Measurements from ENCODE around the gene OR14I1. TPM values are rescaled to one million over a fixed set of nuclear protein-coding genes. Genes with fewer than 3 reads are reported as not detected.

OR14I1 gene
- total RNA-seq (not detected), polyA plus RNA-seq (not detected)

DNA sequence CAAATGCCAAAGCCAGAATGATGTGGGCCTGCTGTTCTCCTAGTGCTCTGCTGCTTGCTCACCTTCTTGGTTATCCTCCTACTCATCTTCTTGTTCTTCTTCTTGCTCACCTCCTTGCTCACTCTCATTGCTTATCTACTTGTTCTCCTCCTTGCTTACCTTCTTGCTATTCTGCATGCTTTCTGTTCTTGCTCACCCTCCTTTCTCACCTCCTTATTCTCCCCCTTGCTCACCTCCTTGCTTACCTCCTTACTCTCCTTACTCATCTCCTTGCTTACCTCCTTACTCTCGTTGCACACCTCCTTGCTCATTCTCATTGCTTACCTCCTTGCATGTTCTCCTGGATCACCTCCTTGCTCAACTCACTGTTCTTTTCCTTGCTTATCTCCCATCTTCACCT lies at the start of gene OR14I1:
Gene OR14I1, minus strand, starts transcription at position 53 of the 400 bp plus-strand sequence.
- Histone ChIP-seq H3K9me3 (no peaks in the 10 kb centered on the region), H3K27ac (no peak within 1 kb of the TSS), H3K27me3 (no peaks in the 10 kb centered on the region), H3K4me1 (no peaks in the 10 kb centered on the region), H3K4me3 (no peak within 1 kb of the TSS), H3K36me3 (no peaks in the 10 kb centered on the region)
- intact Hi-C loops (cut with DNase I) = loop anchor here in 1 of 3 donors (5.0 kb wide), 1 partner anchor 105 kb away; no protein-coding TSS in a partner anchor
- no peak for FAIRE-seq
- no peak for DNase-seq
- ATAC-seq = no peak
- WGBS, 2 donors = 30 to 33% methylated on average over 1 of the region's 1 CpG
- TF ChIP-seq, protein P1, sequence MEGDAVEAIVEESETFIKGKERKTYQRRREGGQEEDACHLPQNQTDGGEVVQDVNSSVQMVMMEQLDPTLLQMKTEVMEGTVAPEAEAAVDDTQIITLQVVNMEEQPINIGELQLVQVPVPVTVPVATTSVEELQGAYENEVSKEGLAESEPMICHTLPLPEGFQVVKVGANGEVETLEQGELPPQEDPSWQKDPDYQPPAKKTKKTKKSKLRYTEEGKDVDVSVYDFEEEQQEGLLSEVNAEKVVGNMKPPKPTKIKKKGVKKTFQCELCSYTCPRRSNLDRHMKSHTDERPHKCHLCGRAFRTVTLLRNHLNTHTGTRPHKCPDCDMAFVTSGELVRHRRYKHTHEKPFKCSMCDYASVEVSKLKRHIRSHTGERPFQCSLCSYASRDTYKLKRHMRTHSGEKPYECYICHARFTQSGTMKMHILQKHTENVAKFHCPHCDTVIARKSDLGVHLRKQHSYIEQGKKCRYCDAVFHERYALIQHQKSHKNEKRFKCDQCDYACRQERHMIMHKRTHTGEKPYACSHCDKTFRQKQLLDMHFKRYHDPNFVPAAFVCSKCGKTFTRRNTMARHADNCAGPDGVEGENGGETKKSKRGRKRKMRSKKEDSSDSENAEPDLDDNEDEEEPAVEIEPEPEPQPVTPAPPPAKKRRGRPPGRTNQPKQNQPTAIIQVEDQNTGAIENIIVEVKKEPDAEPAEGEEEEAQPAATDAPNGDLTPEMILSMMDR (IDR thresholded peaks at IDR 0.05) = no peak

GRCh38 chr1:248751635-248752034 lies 49.1 kb upstream of the OR14I1 start:
- WGBS, 2 donors = 73 to 77% methylated on average over 4 of the region's 4 CpGs
- no peaks in the 10 kb centered on the region for H3K9me3 ChIP-seq
- no peak overlapping the region for H3K27ac ChIP-seq
- DNase-seq (no peak), ATAC-seq (no peak), FAIRE-seq (no peak)
- H3K4me3 ChIP-seq = no peak overlapping the region
- intact Hi-C loops (cut with DNase I) = no loop called here
- TF ChIP-seq, protein P1 (IDR thresholded peaks at IDR 0.05) = no peak
- no peaks in the 10 kb centered on the region for H3K36me3 ChIP-seq
- no peaks in the 10 kb centered on the region for H3K27me3 ChIP-seq
- no peaks in the 10 kb centered on the region for H3K4me1 ChIP-seq

- no peaks in the 10 kb centered on the region for H3K4me1 ChIP-seq
- FAIRE-seq = no peak
- DNase-seq = no peak
Observed at GRCh38 chr1:248751142-248751541, 48.6 kb upstream of the OR14I1 start.

GRCh38 chr1:248750496-248750895 lies 47.9 kb upstream of the OR14I1 start:
- ATAC-seq (no peak), FAIRE-seq (no peak), DNase-seq (no peak)
- Histone ChIP-seq H3K4me3 (no peak overlapping the region), H3K36me3 (no peaks in the 10 kb centered on the region), H3K4me1 (no peaks in the 10 kb centered on the region), H3K27me3 (no peaks in the 10 kb centered on the region), H3K9me3 (no peaks in the 10 kb centered on the region), H3K27ac (no peak overlapping the region)
- intact Hi-C loops (cut with DNase I) = no loop called here
- TF ChIP-seq, protein P1 (IDR thresholded peaks at IDR 0.05) = no peak
- WGBS, 2 donors = 46 to 60% methylated on average over 2 of the region's 2 CpGs

More at GRCh38 chr1:248751142-248751541, 48.6 kb upstream of the OR14I1 start:
- no peaks in the 10 kb centered on the region for H3K9me3 ChIP-seq
- WGBS, 2 donors = 65 to 66% methylated on average over 5 of the region's 5 CpGs
- H3K36me3 ChIP-seq = no peaks in the 10 kb centered on the region
- no peak for ATAC-seq
- intact Hi-C loops (cut with DNase I) = no loop called here
- H3K27ac ChIP-seq = no peak overlapping the region
- H3K4me3 ChIP-seq = no peak overlapping the region
- no peaks in the 10 kb centered on the region for H3K27me3 ChIP-seq
- TF ChIP-seq, protein P1 (IDR thresholded peaks at IDR 0.05) = no peak

DNA sequence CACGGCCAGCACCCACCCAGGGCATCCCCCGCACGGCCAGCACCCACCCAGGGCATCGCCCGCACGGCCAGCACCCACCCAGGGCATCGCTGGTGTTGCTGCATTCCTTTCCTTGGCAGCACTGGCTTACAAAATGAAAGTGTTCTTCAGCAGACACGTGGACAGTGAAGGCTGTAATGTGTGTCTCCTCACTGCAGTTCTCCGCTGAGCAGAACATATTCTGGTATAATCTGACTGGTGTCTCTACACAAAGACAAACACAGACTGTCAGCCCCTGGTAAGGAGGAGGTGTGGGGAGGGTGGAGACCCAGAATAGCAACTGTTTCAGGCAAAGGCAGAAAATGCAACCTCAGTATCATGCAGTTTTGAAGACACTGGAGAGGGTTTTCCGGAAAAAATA lies 45.6 kb upstream of the OR14I1 start:
- no peak for ATAC-seq
- TF ChIP-seq, protein P1 (IDR thresholded peaks at IDR 0.05) = no peak
- no peak overlapping the region for H3K4me3 ChIP-seq
- no peaks in the 10 kb centered on the region for H3K27me3 ChIP-seq
- intact Hi-C loops (cut with DNase I) = no loop called here
- no peak for FAIRE-seq
- H3K4me1 ChIP-seq = no peaks in the 10 kb centered on the region
- DNase-seq = no peak
- H3K36me3 ChIP-seq = no peaks in the 10 kb centered on the region
- H3K9me3 ChIP-seq = no peaks in the 10 kb centered on the region
- WGBS, 2 donors = 69 to 85% methylated on average over 4 to 10 of the region's 10 CpGs
- no peak overlapping the region for H3K27ac ChIP-seq

Measured in pancreas (tissue), 10 donors.